ENCODE results near the gene TCF21. TPM values are rescaled to one million over a fixed set of nuclear protein-coding genes. Genes with fewer than 3 reads are reported as not detected.

The TCF21 gene
- polyA plus RNA-seq, 1 donor from 2014 or later = not detected

DNA sequence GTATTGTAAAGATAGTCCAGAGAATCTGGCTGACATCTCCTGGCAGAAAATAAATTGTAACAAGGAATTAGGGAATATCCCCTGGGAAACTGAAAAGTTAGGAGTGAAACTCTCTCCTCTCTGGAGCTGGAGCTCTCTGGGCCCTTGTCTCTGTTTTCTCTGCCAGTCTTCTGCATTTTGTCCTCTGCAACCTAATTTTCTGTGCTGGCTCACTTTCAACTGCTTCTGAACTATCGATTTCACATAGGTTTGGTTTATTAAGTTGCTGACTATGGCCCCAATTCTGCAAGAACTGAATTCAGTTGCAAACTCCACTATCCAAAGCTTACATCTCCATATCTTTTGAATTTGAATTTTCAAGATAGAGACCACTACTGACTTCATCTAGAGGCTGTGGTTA is 9.3 kb downstream of the TCF21 start:
- Histone ChIP-seq H3K9me3 (ENCODE audit: low read length) (no peaks in the 10 kb centered on the region), H3K27ac (ENCODE audit: low read length) (no peak overlapping the region), H3K27me3 (ENCODE audit: insufficient read depth, low read depth, low read length) (peaks cover 52% of the 10 kb centered on the region), H3K4me2 (ENCODE audit: low read length) (no peak overlapping the region), H3K4me3 (ENCODE audit: low read length) (no peak overlapping the region), H3K36me3 (ENCODE audit: insufficient read depth, low read length) (no peaks in the 10 kb centered on the region), H3K79me2 (replicated peaks; ENCODE audit: insufficient read depth, low read length) (no peaks in the 10 kb centered on the region), H3K9me2 (ENCODE audit: insufficient read depth, low read length) (no peaks in the 10 kb centered on the region), H3K9ac (ENCODE audit: low read length) (no peak overlapping the region), H2AFZ (ENCODE audit: low read depth, low read length) (no peak overlapping the region), H4K20me1 (ENCODE audit: insufficient read depth) (no peaks in the 10 kb centered on the region), H3F3A (ENCODE audit: insufficient read depth, low read length, poor library complexity, severe bottlenecking) (no peaks in the 10 kb centered on the region)
- TF ChIP-seq SMC3 (conservative IDR thresholded peaks at IDR 0.05; ENCODE audit: poor library complexity) = no peak
- TF ChIP-seq, protein P1, sequence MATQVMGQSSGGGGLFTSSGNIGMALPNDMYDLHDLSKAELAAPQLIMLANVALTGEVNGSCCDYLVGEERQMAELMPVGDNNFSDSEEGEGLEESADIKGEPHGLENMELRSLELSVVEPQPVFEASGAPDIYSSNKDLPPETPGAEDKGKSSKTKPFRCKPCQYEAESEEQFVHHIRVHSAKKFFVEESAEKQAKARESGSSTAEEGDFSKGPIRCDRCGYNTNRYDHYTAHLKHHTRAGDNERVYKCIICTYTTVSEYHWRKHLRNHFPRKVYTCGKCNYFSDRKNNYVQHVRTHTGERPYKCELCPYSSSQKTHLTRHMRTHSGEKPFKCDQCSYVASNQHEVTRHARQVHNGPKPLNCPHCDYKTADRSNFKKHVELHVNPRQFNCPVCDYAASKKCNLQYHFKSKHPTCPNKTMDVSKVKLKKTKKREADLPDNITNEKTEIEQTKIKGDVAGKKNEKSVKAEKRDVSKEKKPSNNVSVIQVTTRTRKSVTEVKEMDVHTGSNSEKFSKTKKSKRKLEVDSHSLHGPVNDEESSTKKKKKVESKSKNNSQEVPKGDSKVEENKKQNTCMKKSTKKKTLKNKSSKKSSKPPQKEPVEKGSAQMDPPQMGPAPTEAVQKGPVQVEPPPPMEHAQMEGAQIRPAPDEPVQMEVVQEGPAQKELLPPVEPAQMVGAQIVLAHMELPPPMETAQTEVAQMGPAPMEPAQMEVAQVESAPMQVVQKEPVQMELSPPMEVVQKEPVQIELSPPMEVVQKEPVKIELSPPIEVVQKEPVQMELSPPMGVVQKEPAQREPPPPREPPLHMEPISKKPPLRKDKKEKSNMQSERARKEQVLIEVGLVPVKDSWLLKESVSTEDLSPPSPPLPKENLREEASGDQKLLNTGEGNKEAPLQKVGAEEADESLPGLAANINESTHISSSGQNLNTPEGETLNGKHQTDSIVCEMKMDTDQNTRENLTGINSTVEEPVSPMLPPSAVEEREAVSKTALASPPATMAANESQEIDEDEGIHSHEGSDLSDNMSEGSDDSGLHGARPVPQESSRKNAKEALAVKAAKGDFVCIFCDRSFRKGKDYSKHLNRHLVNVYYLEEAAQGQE (IDR thresholded peaks at IDR 0.05; ENCODE audit: borderline replicate concordance) = no peak
- no peak for TF ChIP-seq EZH2 (IDR thresholded peaks at IDR 0.05; ENCODE audit: borderline replicate concordance, insufficient read depth, low read length, poor library complexity, severe bottlenecking)
- no peak for TF ChIP-seq RAD21 (conservative IDR thresholded peaks at IDR 0.05)
- TF ChIP-seq, protein P2, sequence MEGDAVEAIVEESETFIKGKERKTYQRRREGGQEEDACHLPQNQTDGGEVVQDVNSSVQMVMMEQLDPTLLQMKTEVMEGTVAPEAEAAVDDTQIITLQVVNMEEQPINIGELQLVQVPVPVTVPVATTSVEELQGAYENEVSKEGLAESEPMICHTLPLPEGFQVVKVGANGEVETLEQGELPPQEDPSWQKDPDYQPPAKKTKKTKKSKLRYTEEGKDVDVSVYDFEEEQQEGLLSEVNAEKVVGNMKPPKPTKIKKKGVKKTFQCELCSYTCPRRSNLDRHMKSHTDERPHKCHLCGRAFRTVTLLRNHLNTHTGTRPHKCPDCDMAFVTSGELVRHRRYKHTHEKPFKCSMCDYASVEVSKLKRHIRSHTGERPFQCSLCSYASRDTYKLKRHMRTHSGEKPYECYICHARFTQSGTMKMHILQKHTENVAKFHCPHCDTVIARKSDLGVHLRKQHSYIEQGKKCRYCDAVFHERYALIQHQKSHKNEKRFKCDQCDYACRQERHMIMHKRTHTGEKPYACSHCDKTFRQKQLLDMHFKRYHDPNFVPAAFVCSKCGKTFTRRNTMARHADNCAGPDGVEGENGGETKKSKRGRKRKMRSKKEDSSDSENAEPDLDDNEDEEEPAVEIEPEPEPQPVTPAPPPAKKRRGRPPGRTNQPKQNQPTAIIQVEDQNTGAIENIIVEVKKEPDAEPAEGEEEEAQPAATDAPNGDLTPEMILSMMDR (IDR thresholded peaks at IDR 0.05; ENCODE audit: poor library complexity, severe bottlenecking) = no peak
- no peak for TF ChIP-seq TAF1 (IDR thresholded peaks at IDR 0.05; ENCODE audit: low read depth)

DNA sequence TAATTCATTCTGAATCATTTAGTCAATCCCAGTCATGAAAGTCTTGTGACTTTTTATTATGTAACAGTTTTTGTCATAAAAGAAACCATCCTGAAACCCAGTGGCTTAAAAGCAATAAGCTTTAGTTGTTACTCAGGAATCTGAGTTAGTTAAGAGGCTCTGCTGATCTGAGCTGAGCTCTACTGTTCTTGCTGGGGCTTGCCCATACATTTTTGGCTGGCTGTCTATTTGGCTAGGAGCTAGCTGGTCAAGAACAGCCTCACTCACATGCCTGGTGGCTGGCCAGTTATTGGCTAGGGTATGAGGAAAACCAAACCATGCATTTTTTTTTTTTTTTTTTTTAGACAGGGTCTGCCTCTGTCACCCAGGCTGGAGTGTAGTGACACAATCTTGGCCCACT is 10.6 kb downstream of the TCF21 start:
- no peaks in the 10 kb centered on the region for H3F3A ChIP-seq (ENCODE audit: insufficient read depth, low read length, poor library complexity, severe bottlenecking)
- no peaks in the 10 kb centered on the region for H3K79me2 ChIP-seq (replicated peaks; ENCODE audit: insufficient read depth, low read length)
- H3K27me3 ChIP-seq (ENCODE audit: insufficient read depth, low read depth, low read length) = peaks cover 39% of the 10 kb centered on the region
- no peaks in the 10 kb centered on the region for H4K20me1 ChIP-seq (ENCODE audit: insufficient read depth)
- no peak overlapping the region for H3K9ac ChIP-seq (ENCODE audit: low read length)
- H3K36me3 ChIP-seq (ENCODE audit: insufficient read depth, low read length) = no peaks in the 10 kb centered on the region
- no peak overlapping the region for H2AFZ ChIP-seq (ENCODE audit: low read depth, low read length)
- no peak overlapping the region for H3K4me2 ChIP-seq (ENCODE audit: low read length)
- H3K27ac ChIP-seq (ENCODE audit: low read length) = no peak overlapping the region
- no peaks in the 10 kb centered on the region for H3K9me3 ChIP-seq (ENCODE audit: low read length)
- no peak overlapping the region for H3K4me3 ChIP-seq (ENCODE audit: low read length)
- TF ChIP-seq TAF1 (IDR thresholded peaks at IDR 0.05; ENCODE audit: low read depth) (no peak), EP300 (conservative IDR thresholded peaks at IDR 0.05; ENCODE audit: poor library complexity, severe bottlenecking) (no peak), RAD21 (conservative IDR thresholded peaks at IDR 0.05) (no peak), POLR2AphosphoS5 (IDR thresholded peaks at IDR 0.05) (no peak), SMC3 (conservative IDR thresholded peaks at IDR 0.05; ENCODE audit: poor library complexity) (no peak), MXI1 (conservative IDR thresholded peaks at IDR 0.05; ENCODE audit: poor library complexity, severe bottlenecking) (no peak), EZH2 (IDR thresholded peaks at IDR 0.05; ENCODE audit: borderline replicate concordance, insufficient read depth, low read length, poor library complexity, severe bottlenecking) (no peak)
- TF ChIP-seq, protein P2 (IDR thresholded peaks at IDR 0.05; ENCODE audit: poor library complexity, severe bottlenecking) = no peak
- TF ChIP-seq, protein P1 (IDR thresholded peaks at IDR 0.05; ENCODE audit: borderline replicate concordance) = no peak
- H3K9me2 ChIP-seq (ENCODE audit: insufficient read depth, low read length) = no peaks in the 10 kb centered on the region
